Activated T-cell treated with anti-CD3 and anti-CD28 coated beads, Interleukin-2, amount 50 U/mL, for 24 hours (primary cell): ENCODE measurements around the gene TCF23.
A peak's percentile ranks its signal among the peaks of the same experiment; 100 is the strongest.
"Not testable (repeated sequence)": the region's sequence is repeated elsewhere in the genome, so short reads cannot be mapped to it uniquely, and the experiment has no call there.

Experiments used
- DNase-seq: peaks from one replicate; pipeline ENCODE4 v3.0.0-alpha.2; 2020
- H3K27ac Mint-ChIP-seq: 2 replicates; pipeline ENCODE4 v1.8.0; 2020; ENCODE audit warnings: mild to moderate bottlenecking, mixed read lengths
- H3K27me3 Mint-ChIP-seq: 2 replicates; pipeline ENCODE4 v1.8.0; 2020; ENCODE audit warnings: mixed read lengths
- H3K36me3 Mint-ChIP-seq: 2 replicates; pipeline ENCODE4 v1.8.0; 2020; ENCODE audit warnings: low read depth, mixed read lengths
- H3K4me1 Mint-ChIP-seq: 2 replicates; pipeline ENCODE4 v1.8.0; 2020; ENCODE audit warnings: low read depth, mixed read lengths
- H3K4me3 Mint-ChIP-seq: 2 replicates; pipeline ENCODE4 v1.8.0; 2020; ENCODE audit warnings: mild to moderate bottlenecking, moderate library complexity, mixed read lengths
- H3K9me3 Mint-ChIP-seq: 2 replicates; pipeline ENCODE4 v1.8.0; 2020; ENCODE audit warnings: mixed read lengths

The TCF23 gene

DNA sequence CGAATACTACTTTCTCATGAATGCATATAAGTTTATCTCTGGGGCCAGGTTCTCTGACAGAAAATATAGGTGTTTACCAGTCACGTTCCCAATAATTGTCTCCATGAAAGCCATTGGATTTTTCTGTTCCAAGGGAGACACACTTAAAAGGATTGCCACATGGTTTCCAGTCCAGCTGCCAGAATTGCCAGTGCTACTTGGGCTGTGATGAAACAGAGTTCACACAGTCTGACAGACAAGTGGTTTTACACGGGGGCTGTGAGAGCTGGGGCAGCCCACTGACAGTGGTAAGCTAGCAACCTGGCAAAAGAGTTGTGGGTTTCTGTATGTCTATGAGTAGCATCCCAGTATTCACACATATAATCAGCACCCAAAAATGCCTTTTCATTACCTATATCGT lies 35.3 kb downstream of the TCF23 start:
- Mint-ChIP-seq H3K27me3 (peaks cover 34% of the 10 kb centered on the region), H3K9me3 (no peaks in the 10 kb centered on the region), H3K27ac (no peak overlapping the region), H3K36me3 (no peaks in the 10 kb centered on the region), H3K4me1 (no peaks in the 10 kb centered on the region), H3K4me3 (no peak overlapping the region)
- DNase-seq = no peak

DNA sequence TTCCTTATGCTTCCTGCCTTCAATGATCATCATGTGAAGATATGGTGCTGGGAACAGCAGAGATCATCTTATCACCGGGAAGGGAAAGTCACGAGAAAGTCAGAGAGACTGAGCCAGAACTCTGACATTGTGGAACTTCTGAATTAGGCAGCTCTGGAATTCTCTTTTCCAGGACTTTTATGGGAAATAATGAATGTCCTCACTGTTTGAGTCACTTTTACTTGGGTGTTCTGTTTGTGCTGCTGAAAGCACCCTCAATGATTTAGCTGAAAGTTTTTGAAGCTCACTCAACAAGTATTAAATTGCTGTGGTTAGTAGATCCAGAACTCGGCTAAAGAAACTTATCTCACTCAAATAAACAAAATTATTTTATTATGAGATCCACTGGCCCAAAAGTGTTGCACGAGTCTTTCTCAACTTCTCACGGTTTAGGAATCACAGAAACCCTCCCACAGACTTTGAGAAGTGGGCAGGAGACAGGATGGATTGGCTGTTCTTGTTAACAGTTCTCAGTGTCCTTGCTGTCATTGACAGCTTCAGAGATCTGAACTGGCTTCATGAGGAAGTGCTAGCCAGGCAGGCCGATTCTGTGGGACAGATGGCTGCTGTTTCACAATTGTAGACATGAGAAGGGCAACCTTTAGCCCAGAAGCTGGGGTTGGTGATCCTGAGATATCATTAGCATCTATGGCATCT lies 36.7 kb downstream of the TCF23 start:
- no peaks in the 10 kb centered on the region for H3K9me3 Mint-ChIP-seq
- no peak for DNase-seq
- H3K4me1 Mint-ChIP-seq = no peaks in the 10 kb centered on the region
- H3K4me3 Mint-ChIP-seq = no peak overlapping the region
- no peaks in the 10 kb centered on the region for H3K36me3 Mint-ChIP-seq
- peaks cover 24% of the 10 kb centered on the region for H3K27me3 Mint-ChIP-seq
- H3K27ac Mint-ChIP-seq = no peak overlapping the region

DNA sequence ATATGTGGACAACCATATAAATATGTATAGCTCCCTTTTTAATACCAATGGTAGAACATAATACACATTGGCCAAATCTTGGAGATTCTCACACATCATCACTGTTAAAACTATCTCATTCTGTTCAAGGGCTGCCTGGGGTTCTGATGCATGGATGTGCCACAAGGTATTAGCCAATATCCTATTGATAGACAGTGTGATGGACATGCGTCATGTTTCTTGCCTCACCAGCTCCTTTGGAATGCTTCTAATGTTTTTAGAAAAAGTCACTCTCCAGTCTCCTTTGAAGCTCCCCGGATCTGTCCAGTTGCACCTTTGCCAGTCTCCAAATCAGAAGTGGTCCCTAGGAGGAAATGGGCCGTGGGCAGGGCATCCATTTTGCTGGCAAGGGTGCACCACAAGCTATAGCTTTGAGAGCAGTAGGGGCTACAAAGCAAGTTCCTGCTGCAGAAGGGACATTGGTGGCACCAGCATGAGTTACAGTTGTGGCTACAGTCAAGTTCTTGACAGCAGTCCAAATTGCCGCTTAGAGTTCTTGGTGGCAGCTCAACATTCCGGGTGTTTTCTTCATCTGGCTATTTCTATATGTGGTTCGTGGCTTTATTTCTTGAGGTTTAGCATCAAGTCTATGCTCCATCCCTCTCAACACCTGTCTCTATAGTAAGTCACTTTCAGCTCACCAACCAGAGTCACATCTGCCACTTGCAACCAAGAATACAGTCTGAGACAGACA lies 38.0 kb downstream of the TCF23 start:
- Mint-ChIP-seq H3K27ac (no peak overlapping the region), H3K36me3 (no peaks in the 10 kb centered on the region), H3K4me1 (no peaks in the 10 kb centered on the region), H3K27me3 (peaks cover 11% of the 10 kb centered on the region), H3K9me3 (no peaks in the 10 kb centered on the region), H3K4me3 (no peak overlapping the region)
- DNase-seq = no peak

DNA sequence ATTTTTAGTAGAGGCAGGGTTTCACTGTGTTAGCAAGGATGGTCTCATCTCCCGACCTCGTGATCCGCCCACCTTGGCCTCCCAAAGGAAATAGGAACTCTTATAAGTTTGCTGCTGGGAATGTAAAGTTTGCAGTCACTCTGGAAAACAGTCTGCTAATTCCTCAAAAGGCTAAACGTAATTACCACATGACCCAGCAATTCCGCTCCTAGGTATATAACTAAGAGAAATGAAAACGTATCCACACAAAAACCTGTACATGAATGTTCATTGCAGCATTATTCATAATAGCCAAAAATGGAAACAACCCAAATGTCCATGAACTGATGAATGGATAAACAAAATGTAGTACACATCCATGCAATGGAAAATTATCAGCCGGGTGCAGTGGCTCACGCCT lies 41.2 kb downstream of the TCF23 start:
- Mint-ChIP-seq H3K27me3 (peaks cover 2% of the 10 kb centered on the region), H3K4me1 (no peaks in the 10 kb centered on the region), H3K9me3 (no peaks in the 10 kb centered on the region), H3K4me3 (no peak overlapping the region), H3K27ac (no peak overlapping the region), H3K36me3 (no peaks in the 10 kb centered on the region)
- DNase-seq = no peak

DNA sequence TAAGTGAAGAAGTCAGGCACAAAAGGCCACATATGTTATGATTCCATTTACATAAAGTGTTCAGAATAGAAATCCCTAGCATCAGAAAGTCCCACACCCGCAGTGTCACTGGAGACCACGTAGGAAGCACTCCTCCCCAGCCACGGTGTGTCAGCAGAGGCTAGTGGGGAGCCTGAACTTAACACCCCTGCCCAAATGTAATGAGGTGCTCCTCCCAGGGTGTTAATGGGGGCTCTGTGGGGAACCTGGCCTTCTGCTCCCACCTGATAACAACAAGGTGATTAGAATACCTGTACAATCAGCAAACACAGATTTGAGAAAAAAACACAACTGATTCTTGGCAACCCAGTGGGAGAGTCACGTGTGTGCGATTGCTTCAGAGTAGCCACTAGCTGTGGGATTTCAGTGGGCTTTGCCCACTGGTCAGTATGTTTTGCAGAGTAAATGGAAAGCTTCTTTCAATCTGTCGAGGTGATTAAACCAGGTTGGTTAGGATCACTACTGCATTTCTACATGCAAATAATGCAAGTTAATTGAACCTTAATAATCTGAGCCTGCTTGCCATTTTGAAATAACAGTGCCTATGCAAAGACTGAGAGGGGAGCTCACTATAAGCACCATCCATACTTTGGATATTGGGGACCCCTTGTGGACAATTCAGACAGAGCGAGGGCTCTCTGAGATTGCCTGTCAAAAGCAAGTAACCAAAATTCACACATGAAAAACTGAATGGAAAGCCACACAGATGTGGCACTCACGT lies 42.4 kb downstream of the TCF23 start:
- Mint-ChIP-seq H3K27ac (no peak overlapping the region), H3K9me3 (no peaks in the 10 kb centered on the region), H3K4me3 (no peak overlapping the region), H3K4me1 (no peaks in the 10 kb centered on the region), H3K36me3 (no peaks in the 10 kb centered on the region), H3K27me3 (no peaks in the 10 kb centered on the region)
- no peak for DNase-seq

DNA sequence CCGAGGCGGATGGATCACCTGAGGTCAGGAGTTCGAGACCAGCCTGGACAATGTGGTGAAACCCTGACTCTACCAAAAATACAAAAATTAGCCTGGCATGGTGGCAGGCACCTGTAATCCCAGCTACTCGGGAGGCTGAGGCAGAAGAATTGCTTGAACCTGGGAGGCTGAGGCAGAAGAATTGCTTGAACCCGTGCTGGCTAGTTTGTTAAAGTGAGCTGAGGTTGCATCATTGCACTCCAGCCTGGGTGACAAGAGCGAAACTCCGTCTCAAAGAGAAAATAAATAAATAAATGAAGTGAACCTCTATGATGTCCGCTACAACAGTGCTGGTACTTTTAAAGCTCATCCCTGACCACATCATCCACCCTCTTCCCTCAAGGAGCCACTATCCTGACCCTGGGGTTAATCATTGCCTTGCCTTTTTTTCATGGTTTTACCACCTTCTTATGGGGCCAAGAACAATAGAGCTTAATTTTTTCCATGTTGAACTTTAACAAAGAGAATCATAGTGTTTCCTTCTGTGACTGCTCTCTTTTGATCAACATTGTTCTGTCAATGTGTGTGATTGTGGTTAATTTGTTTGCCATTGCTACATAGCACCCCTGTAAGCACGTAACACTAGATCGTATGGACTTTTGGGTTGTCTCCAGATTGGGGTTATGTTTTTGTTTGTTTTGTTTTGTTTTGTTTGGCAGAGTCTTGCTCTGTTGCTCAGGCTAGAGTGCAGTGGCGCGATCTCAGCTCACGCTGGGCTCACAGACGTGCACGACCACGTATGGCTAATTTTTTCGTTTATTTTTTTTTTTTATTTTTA lies 45.9 kb downstream of the TCF23 start:
- no peak overlapping the region for H3K4me3 Mint-ChIP-seq
- no peaks in the 10 kb centered on the region for H3K4me1 Mint-ChIP-seq
- H3K36me3 Mint-ChIP-seq = peaks cover 13% of the 10 kb centered on the region
- no peaks in the 10 kb centered on the region for H3K9me3 Mint-ChIP-seq
- no peaks in the 10 kb centered on the region for H3K27me3 Mint-ChIP-seq
- no peak for DNase-seq
- H3K27ac Mint-ChIP-seq = no peak overlapping the region

DNA sequence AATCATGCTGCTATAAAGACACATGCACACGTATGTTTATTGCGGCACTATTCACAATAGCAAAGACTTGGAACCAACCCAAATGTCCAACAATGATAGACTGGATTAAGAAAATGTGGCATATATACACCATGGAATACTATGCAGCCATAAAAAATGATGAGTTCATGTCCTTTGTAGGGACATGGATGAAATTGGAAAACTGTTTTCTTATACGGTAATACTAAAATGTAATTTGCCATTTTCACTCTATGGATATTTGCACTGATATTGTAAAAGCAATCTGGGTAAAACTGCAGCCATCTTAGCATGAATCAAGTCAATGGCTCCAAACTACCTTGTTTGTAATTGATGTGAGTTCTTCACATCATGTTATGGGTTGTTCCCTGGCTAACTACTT lies 47.0 kb downstream of the TCF23 start:
- not testable (repeated sequence) for H3K27me3 Mint-ChIP-seq, H3K4me3 Mint-ChIP-seq, DNase-seq, H3K9me3 Mint-ChIP-seq, H3K4me1 Mint-ChIP-seq, H3K27ac Mint-ChIP-seq
- H3K36me3 Mint-ChIP-seq = peaks cover 22% of the 10 kb centered on the region

DNA sequence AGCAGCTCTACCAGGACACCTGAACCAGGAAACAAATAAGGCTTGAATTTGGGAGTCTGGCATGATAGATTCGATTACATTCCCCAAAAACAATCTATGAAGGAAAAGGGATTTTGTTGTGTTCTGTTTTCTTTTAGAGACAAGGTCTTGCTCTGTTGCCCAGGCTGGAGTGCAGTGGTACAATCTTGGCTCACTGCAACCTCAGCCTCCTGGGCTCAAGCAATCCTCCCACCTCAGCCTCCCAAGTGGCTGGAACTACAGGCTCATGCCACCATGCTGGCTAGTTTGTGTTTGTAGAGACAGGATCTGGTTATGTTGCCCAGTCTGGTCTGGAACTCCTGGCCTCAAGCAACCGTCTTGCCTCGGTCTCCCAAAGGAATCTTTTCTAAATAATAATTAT lies 49.3 kb downstream of the TCF23 start:
- H3K4me3 Mint-ChIP-seq, H3K27ac Mint-ChIP-seq: not testable (repeated sequence)

DNA sequence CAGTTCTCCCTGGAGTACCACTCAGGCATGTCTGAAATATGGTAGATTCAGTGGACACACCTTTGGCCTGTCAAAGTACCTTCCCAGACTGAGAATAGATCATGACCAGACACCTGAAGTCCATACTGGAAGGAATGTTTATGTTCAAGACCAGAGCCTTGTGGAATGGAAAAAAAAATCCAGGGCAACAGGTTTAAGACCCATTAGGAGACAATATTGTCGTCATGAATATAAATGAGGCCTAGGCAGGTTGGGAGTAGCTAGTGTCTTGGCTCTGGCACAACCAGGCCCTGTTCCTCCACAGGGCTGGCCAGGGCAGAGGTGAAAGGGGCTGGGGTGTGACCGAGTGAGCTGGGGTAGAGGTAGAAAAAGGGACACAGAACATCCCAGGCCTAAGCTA lies 49.8 kb downstream of the TCF23 start:
- Mint-ChIP-seq H3K27ac (no peak overlapping the region), H3K36me3 (peaks cover 50% of the 10 kb centered on the region), H3K4me1 (no peaks in the 10 kb centered on the region), H3K9me3 (no peaks in the 10 kb centered on the region), H3K27me3 (no peaks in the 10 kb centered on the region), H3K4me3 (no peak overlapping the region)
- DNase-seq = no peak

More for the DNA sequence above, 49.3 kb downstream of the TCF23 start:
- not testable (repeated sequence) for H3K9me3 Mint-ChIP-seq, H3K4me1 Mint-ChIP-seq, H3K27me3 Mint-ChIP-seq, DNase-seq
- H3K36me3 Mint-ChIP-seq = peaks cover 44% of the 10 kb centered on the region

DNA sequence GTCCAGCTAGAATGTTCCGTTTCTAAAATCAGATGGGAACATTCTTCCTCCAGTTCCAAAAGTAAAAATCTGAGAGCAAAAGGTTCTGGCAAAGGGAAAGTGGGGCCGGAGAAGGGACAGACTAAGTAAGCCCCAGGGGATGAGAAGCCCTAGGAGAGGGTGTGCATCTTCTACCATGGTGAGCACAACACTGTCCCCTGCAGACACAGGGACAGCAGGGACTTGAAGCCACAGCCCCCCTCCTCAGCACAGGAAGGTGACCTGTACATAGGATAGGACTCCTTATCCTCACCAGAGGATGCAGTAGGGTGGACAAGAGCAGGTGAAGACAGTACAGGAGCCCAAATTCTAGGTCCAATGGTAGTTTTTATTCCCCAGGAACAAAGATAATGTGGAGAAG lies 50.4 kb downstream of the TCF23 start:
- no peaks in the 10 kb centered on the region for H3K9me3 Mint-ChIP-seq
- H3K36me3 Mint-ChIP-seq = peaks cover 56% of the 10 kb centered on the region
- DNase-seq = no peak
- peak overlapping the region; percentile 10 for H3K27ac Mint-ChIP-seq
- no peaks in the 10 kb centered on the region for H3K4me1 Mint-ChIP-seq
- no peaks in the 10 kb centered on the region for H3K27me3 Mint-ChIP-seq
- no peak overlapping the region for H3K4me3 Mint-ChIP-seq

DNA sequence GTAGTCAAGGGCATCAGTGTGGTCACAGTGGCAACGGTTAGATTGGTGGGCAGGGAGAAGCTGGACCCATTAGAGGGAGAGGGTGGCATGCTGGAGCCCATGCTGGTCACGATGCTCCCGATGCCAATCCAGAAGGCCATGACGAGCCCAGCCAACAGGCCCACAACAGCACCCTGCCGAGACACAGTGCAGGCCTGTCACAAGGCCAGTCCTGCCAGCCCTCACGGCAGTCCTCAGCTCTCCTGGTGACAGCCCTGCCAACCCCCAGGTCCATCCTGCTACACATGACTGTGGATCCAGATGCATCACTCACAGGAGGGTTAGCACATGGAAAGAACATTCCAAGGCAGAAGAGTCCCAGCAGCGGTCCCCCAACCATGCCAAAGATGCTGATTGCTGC lies 52.9 kb downstream of the TCF23 start:
- H3K27me3 Mint-ChIP-seq = no peaks in the 10 kb centered on the region
- H3K9me3 Mint-ChIP-seq = no peaks in the 10 kb centered on the region

DNA sequence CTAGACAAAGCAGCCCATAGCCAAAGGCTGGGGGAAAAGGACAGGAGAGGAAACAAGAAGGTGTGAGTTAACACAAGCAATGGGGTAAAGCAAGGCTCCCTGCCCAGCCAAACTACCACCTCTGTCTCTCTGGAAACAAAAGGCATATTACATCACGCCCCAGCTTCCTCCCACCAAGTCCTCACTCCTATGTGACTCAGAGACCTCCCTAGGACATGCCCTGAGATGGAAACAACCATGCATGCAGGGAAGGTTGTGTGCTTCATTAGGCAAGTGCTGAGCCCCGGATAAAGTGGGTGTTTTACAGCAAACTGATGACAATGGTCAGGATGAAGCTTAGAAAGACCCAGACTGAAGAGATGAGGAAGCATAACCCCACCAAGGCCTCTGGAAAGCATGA lies 54.0 kb downstream of the TCF23 start:
- no peak for DNase-seq
- Mint-ChIP-seq H3K4me3 (no peak overlapping the region), H3K4me1 (no peaks in the 10 kb centered on the region), H3K36me3 (peaks cover 92% of the 10 kb centered on the region), H3K27ac (no peak overlapping the region), H3K27me3 (no peaks in the 10 kb centered on the region), H3K9me3 (no peaks in the 10 kb centered on the region)

More for the DNA sequence above, 52.9 kb downstream of the TCF23 start:
- Mint-ChIP-seq H3K27ac (no peak overlapping the region), H3K4me1 (no peaks in the 10 kb centered on the region), H3K4me3 (no peak overlapping the region), H3K36me3 (peaks cover 80% of the 10 kb centered on the region)
- no peak for DNase-seq

DNA sequence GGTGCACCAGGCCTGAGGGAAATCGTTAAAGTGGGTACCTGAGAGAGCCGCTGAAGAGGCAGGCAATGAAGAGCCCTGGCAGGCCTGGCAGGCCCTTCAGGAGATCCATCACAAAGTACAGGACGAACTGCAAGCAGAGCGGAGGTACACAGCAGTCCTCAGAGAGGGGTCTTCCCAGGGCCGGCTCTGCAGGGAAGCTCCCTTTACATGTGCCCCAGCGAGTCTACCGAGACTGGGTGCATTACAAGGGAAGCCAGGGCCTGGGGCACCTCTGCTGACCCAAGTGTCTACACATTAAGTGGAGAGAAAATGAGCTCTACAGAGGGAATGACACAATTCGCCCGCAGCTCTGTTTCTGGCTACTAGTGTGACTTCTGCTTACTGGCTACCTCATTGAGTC lies 54.9 kb downstream of the TCF23 start:
- Mint-ChIP-seq H3K27me3 (no peaks in the 10 kb centered on the region), H3K4me3 (no peak overlapping the region), H3K27ac (no peak overlapping the region), H3K4me1 (peaks cover 6% of the 10 kb centered on the region), H3K9me3 (no peaks in the 10 kb centered on the region), H3K36me3 (peaks cover 98% of the 10 kb centered on the region)
- DNase-seq = no peak

DNA sequence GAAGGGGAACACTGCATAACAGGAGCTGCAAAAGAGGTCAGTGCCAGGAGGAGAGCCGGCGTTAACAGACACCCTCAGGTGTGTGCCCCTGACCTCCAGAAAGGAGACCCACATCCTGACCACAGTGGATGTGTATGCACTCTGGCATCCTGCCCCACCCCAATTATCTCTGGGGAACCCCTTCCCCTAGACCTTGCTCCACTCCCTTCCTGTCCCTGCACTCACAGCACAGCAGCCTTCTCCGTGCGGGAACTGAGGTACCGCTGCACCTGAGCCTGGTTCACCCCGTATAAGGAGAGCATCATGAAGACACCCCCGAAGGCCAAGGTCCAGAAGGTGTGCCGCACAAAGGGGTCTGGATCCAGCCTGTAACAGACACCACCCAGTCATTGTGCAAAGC lies 55.8 kb downstream of the TCF23 start:
- no peak for DNase-seq
- Mint-ChIP-seq H3K4me3 (no peak overlapping the region), H3K27ac (peak overlapping the region; percentile 24), H3K36me3 (peaks cover 98% of the 10 kb centered on the region), H3K27me3 (no peaks in the 10 kb centered on the region), H3K4me1 (peaks cover 14% of the 10 kb centered on the region), H3K9me3 (no peaks in the 10 kb centered on the region)
